LNCAP (cell line): ENCODE results near the gene SENP1.

Experiments
- TF ChIP-seq, protein P1 (sequence below): fragments of 450-650 bp; IDR thresholded peaks from 2 replicates; pipeline ENCODE4 v1.5.1; 2017; ENCODE audit warnings: mild to moderate bottlenecking

Gene SENP1

GRCh38 chr12:48025281-48025680 lies 80.6 kb downstream of the SENP1 start:
- TF ChIP-seq, protein P1, sequence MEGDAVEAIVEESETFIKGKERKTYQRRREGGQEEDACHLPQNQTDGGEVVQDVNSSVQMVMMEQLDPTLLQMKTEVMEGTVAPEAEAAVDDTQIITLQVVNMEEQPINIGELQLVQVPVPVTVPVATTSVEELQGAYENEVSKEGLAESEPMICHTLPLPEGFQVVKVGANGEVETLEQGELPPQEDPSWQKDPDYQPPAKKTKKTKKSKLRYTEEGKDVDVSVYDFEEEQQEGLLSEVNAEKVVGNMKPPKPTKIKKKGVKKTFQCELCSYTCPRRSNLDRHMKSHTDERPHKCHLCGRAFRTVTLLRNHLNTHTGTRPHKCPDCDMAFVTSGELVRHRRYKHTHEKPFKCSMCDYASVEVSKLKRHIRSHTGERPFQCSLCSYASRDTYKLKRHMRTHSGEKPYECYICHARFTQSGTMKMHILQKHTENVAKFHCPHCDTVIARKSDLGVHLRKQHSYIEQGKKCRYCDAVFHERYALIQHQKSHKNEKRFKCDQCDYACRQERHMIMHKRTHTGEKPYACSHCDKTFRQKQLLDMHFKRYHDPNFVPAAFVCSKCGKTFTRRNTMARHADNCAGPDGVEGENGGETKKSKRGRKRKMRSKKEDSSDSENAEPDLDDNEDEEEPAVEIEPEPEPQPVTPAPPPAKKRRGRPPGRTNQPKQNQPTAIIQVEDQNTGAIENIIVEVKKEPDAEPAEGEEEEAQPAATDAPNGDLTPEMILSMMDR, result no peak

DNA sequence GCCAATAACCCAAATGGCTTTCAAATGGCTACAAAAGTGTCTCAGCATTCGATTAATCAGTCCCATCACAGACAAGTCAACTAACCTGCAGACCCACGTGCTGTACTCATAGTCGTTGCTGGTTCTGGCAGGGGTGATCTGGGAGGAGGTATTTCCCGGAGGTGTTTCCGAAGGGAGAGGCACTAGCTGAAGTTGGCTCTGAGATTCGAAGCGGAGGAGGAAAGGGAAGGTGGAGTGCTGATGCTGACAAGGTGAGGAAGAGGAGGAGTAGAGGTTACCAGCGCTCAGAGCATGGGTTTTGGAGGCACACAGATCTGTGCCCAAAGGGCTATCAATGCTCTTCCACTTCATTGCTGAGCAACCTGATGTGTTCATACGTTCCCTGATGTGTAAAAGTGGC lies 81.1 kb downstream of the SENP1 start:
- TF ChIP-seq, protein P1, result no peak

DNA sequence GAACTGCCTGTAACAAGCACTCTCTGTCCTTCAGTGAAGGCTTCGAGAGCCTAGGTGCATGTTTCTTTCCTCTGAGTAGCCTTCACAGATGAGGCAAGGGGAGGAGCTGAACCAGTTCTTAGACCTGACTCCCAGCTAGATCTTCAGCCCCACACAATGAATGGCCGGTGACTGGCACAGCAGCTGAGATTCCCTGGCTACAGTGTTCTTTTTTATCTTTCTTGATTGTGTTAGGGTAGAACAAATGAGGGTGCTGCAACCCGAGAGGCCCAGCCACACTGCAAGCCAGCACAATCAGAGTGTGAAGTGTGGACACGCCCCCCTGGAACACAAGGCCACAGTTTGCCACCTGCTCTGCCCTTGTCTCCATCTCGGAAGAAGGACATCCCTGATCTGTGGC lies 82.5 kb downstream of the SENP1 start:
- TF ChIP-seq, protein P1, result no peak

- TF ChIP-seq, protein P1, result no peak
Measured at GRCh38 chr12:48022676-48023385, 83.0 kb downstream of the SENP1 start.

GRCh38 chr12:48022180-48022521 lies 83.7 kb downstream of the SENP1 start:
- TF ChIP-seq, protein P1, result no peak

DNA sequence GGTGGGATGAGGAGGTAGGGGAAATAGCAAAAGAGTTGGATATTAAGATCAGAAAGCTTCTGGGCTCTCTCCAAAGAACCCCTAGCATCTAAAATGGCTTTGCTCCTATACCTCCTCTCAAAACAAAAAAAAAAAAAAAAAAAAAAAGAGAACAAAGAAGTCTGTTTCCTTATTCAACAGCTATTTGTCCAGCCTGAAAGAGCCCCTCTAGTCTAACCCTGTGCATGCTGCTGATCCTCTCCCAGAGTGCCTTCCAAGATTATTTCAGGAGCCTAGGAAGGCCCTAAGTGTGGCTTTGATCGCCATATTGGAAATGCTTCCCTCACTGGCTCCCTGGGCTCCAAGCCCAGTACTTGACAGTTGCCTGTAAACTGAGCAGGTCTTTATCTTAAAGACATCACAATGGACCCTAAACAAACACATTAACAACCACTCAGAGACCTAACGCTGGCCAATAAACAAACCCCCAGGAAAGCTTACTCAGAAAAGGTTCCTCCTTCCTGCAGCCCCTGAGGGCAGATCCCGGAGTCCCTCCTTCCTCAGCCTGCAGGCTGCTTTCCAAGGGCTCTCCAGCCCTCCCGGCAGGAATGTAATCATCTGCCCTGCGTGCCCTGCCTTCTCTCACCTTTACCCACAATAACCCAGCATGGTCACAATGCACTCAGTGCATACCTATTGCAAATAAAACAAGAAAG lies 84.2 kb downstream of the SENP1 start:
- TF ChIP-seq, protein P1, result no peak

DNA sequence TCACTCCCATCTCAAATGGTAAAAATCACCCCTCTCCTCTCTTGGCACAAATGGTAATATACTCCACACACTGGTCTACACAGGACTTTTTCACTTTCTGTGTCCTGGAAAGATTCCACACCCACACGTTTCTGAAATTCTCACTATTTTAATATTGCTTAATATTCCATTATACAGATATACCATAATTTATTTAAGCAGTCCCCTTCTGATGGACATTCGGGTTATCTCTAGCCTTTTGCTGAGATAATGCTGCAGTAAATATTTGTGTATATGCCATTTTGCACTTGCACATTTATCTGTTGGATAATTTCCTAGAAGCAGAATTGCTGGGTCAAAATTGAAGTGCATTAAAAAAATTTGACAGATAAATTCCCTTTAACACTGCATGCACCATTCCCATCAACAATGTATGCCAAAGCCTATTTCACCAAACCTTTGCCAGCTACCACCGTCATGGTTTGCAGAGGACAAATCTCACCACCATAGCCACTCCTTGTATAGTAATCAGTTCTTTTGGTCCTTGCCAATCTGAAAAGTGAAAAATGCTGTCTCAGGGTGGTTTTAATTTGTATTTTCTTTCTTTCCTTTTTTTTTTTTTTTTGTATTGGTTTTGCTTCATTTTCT lies 86.1 kb downstream of the SENP1 start:
- TF ChIP-seq, protein P1, result no peak
